MM.1S (cell line): ENCODE results near the gene IL7R.

Experiments
- DNase-seq: peaks from one replicate; pipeline ENCODE4 v3.0.0-alpha.2; 2015
- H2AFZ ChIP-seq: fragments of 300-600 bp; sonication (generic); 2 replicates; pipeline ENCODE4 v1.6.0; 2016; ENCODE audit warnings: antibody characterized with exemption, low read length
- H3F3A ChIP-seq: fragments of 300-600 bp; sonication (generic); 2 replicates; pipeline ENCODE4 v1.6.1; 2016; ENCODE audit warnings: mild to moderate bottlenecking, antibody characterized with exemption, low read length, moderate library complexity, mixed read lengths; ENCODE audit not compliant: insufficient read depth
- H3K27ac ChIP-seq: fragments of 300-600 bp; sonication (generic); 2 replicates; pipeline ENCODE4 v1.5.1; 2016; ENCODE audit warnings: mild to moderate bottlenecking, low read length
- H3K27me3 ChIP-seq: fragments of 300-600 bp; sonication (generic); replicated peaks from 2 replicates; pipeline ENCODE4 v1.6.0; 2016; ENCODE audit warnings: low read length; ENCODE audit not compliant: insufficient read depth
- H3K36me3 ChIP-seq: fragments of 300-600 bp; sonication (generic); replicated peaks from 2 replicates; pipeline ENCODE4 v1.6.1; 2016; ENCODE audit warnings: mild to moderate bottlenecking, low read length, mixed read lengths; ENCODE audit not compliant: insufficient read depth
- H3K4me1 ChIP-seq: fragments of 300-600 bp; sonication (generic); 2 replicates; pipeline ENCODE4 v1.6.1; 2016; ENCODE audit warnings: low read length, mixed read lengths
- H3K4me2 ChIP-seq: fragments of 300-600 bp; sonication (generic); 2 replicates; pipeline ENCODE4 v1.6.0; 2016; ENCODE audit warnings: low read depth, low read length
- H3K4me3 ChIP-seq: fragments of 300-600 bp; sonication (generic); 2 replicates; pipeline ENCODE4 v1.5.1; 2016; ENCODE audit warnings: low read length, mixed read lengths
- H3K79me2 ChIP-seq: fragments of 300-600 bp; sonication (generic); 2 replicates; pipeline ENCODE4 v1.6.1; 2016; ENCODE audit warnings: mixed run types, low read length, mixed read lengths
- H3K9ac ChIP-seq: fragments of 300-600 bp; sonication (generic); 2 replicates; pipeline ENCODE4 v1.6.1; 2016; ENCODE audit warnings: low read length, mixed read lengths
- H3K9me2 ChIP-seq: fragments of 300-600 bp; sonication (generic); replicated peaks from 2 replicates; pipeline ENCODE4 v1.6.1; 2016; ENCODE audit warnings: mild to moderate bottlenecking, low read length, mixed read lengths; ENCODE audit not compliant: insufficient read depth
- H3K9me3 ChIP-seq: fragments of 300-600 bp; sonication (generic); replicated peaks from 2 replicates; pipeline ENCODE4 v1.6.1; 2016; ENCODE audit warnings: mild to moderate bottlenecking, low read length, mixed read lengths; ENCODE audit not compliant: insufficient read depth
- H4K20me1 ChIP-seq: fragments of 300-600 bp; sonication (generic); 2 replicates; pipeline ENCODE4 v1.6.1; 2016; ENCODE audit warnings: mild to moderate bottlenecking, low read length, moderate library complexity, mixed read lengths; ENCODE audit not compliant: insufficient read depth
- CTCF ChIP-seq: fragments of 300-600 bp; sonication (generic); IDR thresholded peaks from 2 replicates; pipeline ENCODE4 v1.5.1; 2016; ENCODE audit warnings: antibody characterized with exemption, low read length, mixed read lengths
- EZH2 ChIP-seq: fragments of 300-600 bp; sonication (generic); optimal IDR thresholded peaks from 2 replicates; pipeline ENCODE3; 2017; ENCODE audit warnings: low read depth, mild to moderate bottlenecking, antibody characterized with exemption, low read length, mixed read lengths
- EZH2phosphoT487 ChIP-seq: fragments of 300-600 bp; sonication (generic); IDR thresholded peaks from 2 replicates; pipeline ENCODE4 v1.6.1; 2018; ENCODE audit warnings: antibody characterized with exemption, low read length

Gene IL7R

GRCh38 chr5:35919191-35919590, 62.5 kb downstream of the IL7R start:
- no peaks in the 10 kb centered on the region for H3K36me3 ChIP-seq
- no peak overlapping the region for H3K9ac ChIP-seq
- H3K27me3 ChIP-seq, result no peaks in the 10 kb centered on the region
- no peaks in the 10 kb centered on the region for H3F3A ChIP-seq
- H3K9me3 ChIP-seq, result no peaks in the 10 kb centered on the region
- no peak for TF ChIP-seq CTCF
- TF ChIP-seq EZH2, result no peak
- TF ChIP-seq EZH2phosphoT487, result no peak
- no peak overlapping the region for H3K4me2 ChIP-seq
- no peak for DNase-seq
- no peaks in the 10 kb centered on the region for H3K79me2 ChIP-seq
- no peaks in the 10 kb centered on the region for H4K20me1 ChIP-seq
- no peak overlapping the region for H3K4me3 ChIP-seq
- H2AFZ ChIP-seq, result no peak overlapping the region
- no peaks in the 10 kb centered on the region for H3K4me1 ChIP-seq
- no peak overlapping the region for H3K27ac ChIP-seq
- no peaks in the 10 kb centered on the region for H3K9me2 ChIP-seq

GRCh38 chr5:35920890-35921289, 64.2 kb downstream of the IL7R start:
- no peaks in the 10 kb centered on the region for H3K9me2 ChIP-seq
- H3K27me3 ChIP-seq, result no peaks in the 10 kb centered on the region
- H3K27ac ChIP-seq, result no peak overlapping the region
- H3K4me1 ChIP-seq, result no peaks in the 10 kb centered on the region
- H3K4me2 ChIP-seq, result no peak overlapping the region
- no peaks in the 10 kb centered on the region for H3K36me3 ChIP-seq
- H3K9ac ChIP-seq, result no peak overlapping the region
- no peak for TF ChIP-seq CTCF
- TF ChIP-seq EZH2, result no peak
- TF ChIP-seq EZH2phosphoT487, result no peak
- no peaks in the 10 kb centered on the region for H3K9me3 ChIP-seq
- no peak for DNase-seq
- H3K4me3 ChIP-seq, result no peak overlapping the region
- H3F3A ChIP-seq, result no peaks in the 10 kb centered on the region
- no peaks in the 10 kb centered on the region for H4K20me1 ChIP-seq
- no peak overlapping the region for H2AFZ ChIP-seq
- H3K79me2 ChIP-seq, result no peaks in the 10 kb centered on the region

GRCh38 chr5:35921930-35922329, 65.2 kb downstream of the IL7R start:
- no peaks in the 10 kb centered on the region for H3K36me3 ChIP-seq
- H2AFZ ChIP-seq, result no peak overlapping the region
- no peaks in the 10 kb centered on the region for H3K79me2 ChIP-seq
- no peaks in the 10 kb centered on the region for H3K9me2 ChIP-seq
- no peak overlapping the region for H3K9ac ChIP-seq
- no peaks in the 10 kb centered on the region for H3K4me1 ChIP-seq
- no peaks in the 10 kb centered on the region for H4K20me1 ChIP-seq
- no peaks in the 10 kb centered on the region for H3K27me3 ChIP-seq
- no peak overlapping the region for H3K4me3 ChIP-seq
- H3K27ac ChIP-seq, result no peak overlapping the region
- H3K9me3 ChIP-seq, result no peaks in the 10 kb centered on the region
- no peak overlapping the region for H3K4me2 ChIP-seq
- H3F3A ChIP-seq, result no peaks in the 10 kb centered on the region
- TF ChIP-seq CTCF (no peak), EZH2phosphoT487 (no peak), EZH2 (no peak)
- no peak for DNase-seq
